GM18519 (cell line): ENCODE results near the gene SH2D4B.
"Not testable (repeated sequence)": the region's sequence is repeated elsewhere in the genome, so short reads cannot be mapped to it uniquely, and the experiment has no call there.

Experiments
- ATAC-seq: cut with Tn5 transposase; IDR thresholded peaks from one replicate; pipeline ENCODE4 v1.9.1; 2021; ENCODE audit warnings: mild to moderate bottlenecking, moderate library complexity; ENCODE audit not compliant: unreplicated experiment, low FRiP score

The SH2D4B gene

DNA sequence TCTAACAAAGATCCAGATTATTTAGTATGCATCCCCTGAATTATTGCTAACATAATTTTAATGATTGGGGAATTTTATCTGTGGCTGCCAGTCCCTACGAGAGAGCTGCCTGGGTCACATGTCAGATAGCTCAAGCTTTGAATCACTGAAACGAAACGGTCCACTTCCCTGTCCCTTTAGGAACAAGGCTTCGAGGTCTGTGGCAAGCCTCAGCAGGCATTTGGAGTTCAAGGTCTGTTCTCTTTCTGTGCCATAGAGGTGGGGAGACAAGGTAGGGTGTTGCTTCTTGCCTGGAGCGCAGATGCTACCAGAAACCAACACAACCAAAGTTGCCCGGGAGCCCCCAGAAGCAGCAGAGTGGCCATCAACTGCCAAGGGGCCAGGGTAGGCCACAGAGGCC lies 13.9 kb upstream of the SH2D4B start:
- ATAC-seq: no peak

DNA sequence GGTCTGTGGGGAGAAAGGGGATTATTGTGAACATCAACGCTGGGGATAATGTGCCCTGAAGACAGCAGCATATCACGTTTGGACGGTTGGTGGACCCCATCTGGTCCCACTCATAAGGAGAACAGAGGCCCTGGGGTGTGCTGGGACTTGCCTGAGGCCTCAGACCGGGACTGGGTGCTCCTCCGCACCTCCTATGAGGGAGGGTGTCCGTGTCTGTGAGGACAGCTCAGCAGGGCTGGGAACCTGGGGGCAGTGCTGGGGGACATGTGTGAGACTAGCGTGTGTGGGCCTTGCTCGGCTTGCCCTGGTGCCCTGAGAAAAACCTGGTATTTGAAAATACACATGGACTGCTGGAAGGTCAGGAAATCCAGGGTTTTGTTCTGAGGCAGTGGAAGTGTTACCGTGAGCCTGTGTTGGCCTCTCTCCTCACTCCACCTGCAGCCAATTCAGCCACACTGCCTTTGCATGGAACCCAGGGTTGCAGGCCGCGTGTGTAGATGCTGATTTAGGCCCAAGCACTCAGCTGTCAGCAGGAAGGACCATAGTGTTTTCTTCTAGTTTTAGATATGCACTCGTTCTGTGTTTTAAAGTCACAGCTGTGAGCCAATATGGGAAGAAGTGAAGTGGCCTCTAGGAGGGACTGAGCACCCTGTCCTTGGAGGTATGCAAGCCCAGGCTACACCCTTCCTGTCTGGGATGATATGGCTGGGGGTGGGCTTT lies 13.4 kb upstream of the SH2D4B start:
- no peak for ATAC-seq

DNA sequence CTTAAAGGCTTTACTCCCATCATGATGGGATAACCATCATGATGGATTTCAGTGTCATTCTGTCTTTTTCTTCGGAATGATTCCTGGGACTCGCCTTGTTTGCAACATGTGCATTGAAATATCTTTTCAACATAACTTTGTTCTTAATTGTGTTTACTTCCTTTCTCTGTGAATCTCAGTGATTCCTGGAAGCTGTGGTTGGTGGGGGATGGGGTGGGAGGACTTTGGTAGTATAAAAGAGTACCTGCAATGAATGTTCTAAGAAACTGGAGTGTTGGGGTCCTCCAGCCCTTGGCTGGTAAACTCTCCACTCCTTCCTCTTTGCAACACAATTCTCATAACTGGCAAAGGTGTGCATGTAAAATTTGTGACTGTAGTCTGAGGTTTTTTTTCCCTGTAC lies 11.5 kb upstream of the SH2D4B start:
- ATAC-seq: no peak

DNA sequence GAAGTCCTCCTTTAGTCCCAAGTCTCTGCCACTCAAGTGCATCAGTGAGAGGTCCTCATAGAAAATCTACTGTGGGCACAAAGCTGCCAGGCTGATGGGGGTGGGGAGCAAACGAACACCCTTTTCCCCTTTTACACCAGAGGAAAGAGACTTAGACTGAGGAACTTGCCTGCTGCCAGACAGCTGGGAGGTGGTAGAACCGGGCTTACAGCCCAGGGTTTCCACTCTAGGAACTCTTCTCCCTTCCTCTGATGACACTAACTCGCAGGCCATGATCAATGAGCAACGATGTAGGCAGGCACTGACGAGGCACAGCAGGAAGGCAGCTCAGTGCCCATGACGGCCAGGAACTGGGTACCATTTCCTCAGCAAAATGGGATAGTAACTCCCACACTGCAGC lies 11.0 kb upstream of the SH2D4B start:
- no peak for ATAC-seq

DNA sequence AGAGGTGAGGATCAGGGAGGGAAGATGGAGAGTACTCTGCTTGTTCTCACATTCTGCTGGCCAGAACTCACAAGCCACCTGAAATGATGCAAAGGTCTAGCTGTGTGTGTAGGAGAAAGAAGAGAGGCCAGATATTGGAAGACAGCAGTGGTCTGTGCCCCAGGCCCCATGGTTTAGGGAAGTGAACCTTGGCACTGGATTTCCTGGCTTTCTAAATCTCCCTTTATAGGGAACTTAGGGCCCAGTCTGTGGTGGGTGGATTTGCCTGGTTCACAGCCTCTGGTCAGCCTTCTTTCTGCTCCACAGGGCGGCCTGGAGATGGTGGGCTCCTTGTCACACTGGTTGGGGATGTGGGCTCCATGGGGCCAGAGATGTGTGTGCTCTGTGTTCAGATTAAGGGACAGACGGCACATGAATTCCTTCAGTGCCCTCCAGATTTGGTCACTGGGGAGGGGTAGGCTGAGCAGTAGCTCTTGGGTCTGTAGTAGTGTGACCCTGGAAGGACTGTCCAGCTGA lies 9.5 kb upstream of the SH2D4B start:
- ATAC-seq: no peak

DNA sequence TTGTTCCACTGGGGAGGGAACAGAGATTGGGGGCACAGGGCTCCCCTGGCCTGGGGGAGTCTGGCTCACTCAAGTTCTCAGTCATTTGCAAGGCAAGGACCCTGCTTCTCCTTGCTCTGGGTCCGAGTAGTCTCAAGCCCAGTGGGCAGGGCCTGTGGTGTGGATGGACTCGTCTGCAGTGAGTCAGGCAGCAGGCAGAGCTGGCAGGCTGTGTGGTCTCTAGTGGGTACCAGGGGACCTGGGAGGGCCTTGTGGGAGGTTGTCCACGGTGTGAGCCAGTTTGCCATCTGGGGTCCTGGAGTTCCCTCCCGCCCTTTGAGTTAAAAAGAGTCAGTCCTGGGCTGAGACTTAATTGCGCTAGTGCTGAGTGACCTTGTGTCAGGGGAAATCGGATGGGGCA lies 8.8 kb upstream of the SH2D4B start:
- no peak for ATAC-seq

DNA sequence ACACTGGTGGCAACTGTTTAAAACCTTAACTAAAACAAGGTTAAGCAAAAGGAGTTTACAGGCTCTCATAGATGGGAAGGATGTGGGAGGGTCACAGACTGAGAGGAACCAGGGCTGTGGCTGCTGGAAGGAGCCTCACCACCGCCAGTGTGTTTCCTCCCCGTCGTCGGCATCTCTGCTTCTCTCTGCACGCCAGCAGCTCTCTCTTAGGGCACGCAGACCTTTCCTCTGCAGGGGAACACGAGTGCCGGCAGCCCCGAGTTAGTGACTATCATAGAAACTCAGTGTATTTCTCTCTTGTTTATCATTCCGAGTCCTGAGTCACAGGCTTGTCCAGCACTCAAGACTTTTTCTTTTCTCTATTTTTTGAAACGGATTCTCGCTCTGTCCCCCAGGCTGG lies 8.1 kb upstream of the SH2D4B start:
- no peak for ATAC-seq

DNA sequence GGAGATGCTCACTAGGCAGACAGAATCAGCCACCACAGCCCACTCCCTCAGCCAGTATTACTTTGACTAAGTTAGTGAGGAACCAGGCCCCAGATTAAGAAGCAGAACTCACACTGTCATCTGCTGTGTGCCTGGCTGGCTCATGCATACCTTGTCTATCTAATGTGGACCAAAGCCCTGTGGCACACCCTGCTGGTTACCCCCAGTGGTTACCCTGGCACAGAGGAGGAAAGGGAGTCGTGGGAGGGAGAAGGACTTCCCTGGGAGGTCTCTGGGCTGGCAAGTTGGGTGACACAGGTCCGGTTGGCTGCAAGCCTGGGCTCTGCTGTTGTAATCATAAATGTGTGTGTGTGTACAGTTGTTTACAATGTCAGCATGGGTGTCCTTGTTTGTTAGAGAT lies 7.5 kb upstream of the SH2D4B start:
- peak; percentile 56 for ATAC-seq

DNA sequence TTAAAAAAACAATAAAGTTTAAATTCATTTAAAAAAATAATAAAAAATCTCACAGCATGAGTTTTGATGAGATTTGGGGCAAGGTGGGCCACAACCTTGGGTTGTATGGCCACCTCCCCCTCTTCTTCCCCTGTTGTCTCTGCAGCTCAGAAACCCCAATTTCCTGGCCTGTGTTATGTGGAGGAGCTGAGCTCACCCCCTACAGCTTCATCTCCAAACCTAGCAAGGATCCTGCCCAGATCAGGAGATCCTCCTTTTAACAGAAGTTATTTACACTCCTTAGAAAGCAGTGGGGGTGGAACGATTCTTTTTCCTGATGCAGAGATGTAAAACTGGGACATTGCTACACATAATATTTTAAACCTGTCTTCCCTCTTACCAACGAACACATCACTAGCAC lies 6.9 kb upstream of the SH2D4B start:
- ATAC-seq: no peak

DNA sequence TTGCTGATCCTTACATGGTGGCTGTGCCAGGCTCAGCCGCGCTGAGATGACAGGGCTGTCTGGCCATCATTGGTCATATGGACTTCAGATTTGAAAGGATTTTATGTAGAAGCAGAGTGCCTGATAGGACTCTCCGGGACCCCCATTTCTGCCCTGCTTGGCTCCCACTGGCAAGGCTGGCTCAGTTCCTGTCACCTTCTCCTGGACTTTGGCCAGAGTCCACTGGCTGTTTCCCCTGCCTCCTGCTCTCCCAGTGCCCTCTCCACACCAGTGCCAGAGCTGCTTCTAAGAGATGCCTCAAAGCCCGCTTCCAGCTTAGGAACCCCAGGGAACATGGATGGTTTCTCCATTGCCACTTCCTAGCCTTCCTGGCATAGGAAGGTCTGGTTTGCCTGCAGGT lies 5.1 kb upstream of the SH2D4B start:
- no peak for ATAC-seq

DNA sequence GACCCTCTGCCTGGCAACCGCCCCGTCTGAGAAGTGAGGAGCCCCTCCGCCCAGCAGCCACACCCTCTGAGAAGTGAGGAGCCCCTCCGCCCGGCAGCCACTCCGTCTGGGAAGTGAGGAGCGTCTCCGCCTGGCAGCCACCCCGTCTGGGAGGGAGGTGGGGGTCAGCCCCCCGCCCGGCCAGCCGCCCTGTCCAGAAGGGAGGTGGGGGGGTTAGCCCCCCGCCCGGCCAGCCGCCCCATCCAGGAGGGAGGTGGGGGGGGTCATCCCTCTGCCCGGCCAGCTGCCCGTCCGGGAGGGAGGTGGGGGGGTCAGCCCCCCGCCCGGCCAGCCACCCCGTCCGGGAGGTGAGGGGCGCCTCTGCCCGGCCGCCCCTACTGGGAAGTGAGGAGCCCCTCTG lies 3.6 kb upstream of the SH2D4B start:
- ATAC-seq: not testable (repeated sequence)

DNA sequence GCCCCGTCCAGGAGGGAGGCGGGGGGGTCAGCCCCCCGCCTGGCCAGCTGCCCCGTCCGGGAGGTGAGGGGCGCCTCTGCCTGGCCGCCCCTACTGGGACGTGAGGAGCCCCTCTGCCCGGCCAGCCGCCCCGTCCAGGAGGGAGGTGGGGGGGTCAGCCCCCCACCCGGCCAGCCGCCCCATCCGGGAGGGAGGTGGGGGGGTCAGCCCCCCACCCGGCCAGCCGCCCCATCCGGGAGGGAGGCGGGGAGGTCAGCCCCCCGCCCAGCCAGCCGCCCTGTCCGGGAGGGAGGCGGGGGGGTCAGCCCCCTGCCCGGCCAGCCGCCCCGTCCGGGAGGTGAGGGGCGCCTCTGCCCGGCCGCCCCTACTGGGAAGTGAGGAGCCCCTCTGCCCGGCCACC lies 3.1 kb upstream of the SH2D4B start:
- not testable (repeated sequence) for ATAC-seq

DNA sequence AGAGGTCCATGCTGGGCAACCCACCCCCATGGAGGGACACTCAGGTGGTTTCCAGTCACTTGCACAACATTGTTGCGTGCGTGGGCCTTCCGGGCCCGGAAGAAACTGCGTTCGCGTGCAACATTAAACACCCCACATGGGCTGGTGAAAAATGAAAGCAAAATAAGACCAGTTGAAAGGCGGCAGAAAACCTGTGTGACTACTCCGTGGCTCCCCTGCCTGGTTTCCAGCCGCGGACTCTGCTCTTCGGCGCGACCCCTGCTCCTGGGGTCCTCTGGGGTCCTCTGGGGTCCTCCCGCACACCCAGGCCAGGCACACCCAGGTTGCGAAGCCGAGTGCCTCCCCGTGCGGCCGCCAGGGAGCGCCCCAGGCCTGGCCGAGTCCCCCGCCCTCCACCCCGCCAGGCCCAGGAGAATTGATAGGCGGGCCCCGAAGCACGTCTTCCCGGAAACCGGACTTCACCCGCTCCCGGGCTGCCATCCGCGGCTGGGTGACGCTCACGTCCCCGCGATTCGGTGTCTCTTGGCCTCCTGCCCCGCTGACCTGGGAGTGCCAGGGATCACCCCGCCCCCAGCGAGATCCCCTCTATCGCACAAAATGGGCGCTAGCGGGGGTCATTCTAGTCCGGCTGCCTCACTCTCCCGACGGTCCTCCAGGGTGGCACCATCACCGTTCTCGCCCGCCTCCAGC lies 1.9 kb upstream of the SH2D4B start:
- peak; percentile 49 for ATAC-seq

DNA sequence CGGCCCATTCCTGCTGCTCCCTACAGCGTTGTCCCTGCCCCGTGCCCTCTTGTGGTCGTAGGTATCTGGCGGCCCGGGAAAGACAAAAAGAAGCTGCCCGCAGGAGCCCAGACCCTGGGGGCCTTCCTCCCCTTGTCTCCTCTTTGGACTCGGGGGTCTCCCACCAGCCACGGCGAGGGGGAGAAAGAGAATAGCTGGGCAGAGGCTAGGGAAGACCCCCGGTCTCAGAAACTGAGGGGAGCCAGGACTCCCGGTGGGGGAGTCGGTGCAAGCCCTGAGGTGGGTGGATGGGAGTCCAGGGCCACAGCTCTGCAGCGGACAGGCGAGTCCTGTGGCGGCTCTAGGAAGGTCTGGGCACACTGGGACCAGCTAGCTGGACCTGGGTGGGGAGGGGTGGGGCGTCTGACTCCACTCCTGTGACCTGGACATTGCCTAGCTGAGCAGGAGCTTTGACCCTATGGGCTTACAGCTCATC lies 1.3 kb upstream of the SH2D4B start:
- no peak for ATAC-seq

DNA sequence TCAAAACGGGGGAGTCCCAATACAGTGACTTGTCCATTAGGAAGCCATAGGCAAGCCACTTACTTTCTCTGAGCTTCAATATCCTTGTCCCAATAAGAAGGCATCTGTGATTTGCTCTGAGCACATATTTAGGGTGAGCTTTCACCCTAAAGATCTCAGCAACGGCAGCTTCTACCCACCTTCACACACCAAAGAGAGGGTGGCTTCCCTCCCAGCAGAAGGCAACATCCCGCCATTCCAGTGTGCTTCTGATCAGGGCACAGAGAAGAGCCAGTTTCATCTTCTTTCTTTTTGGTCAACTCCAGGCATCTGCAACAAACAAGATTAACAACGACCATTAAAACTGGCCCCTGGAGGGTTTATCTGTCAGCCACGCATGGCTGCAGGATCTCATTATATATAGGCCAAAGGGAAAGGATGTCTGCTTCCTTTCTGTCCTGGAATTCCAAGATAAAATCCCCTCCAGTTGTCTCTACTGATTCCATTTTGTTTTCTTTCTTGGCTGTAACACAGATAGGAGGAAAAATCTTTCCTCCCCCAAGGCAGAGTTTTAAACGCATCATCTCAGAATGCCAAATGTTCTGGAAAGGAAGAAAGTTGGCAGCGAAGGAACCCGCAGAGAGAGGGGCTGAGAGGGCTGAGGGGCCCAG lies 491 bp upstream of the SH2D4B start:
- ATAC-seq: no peak

DNA sequence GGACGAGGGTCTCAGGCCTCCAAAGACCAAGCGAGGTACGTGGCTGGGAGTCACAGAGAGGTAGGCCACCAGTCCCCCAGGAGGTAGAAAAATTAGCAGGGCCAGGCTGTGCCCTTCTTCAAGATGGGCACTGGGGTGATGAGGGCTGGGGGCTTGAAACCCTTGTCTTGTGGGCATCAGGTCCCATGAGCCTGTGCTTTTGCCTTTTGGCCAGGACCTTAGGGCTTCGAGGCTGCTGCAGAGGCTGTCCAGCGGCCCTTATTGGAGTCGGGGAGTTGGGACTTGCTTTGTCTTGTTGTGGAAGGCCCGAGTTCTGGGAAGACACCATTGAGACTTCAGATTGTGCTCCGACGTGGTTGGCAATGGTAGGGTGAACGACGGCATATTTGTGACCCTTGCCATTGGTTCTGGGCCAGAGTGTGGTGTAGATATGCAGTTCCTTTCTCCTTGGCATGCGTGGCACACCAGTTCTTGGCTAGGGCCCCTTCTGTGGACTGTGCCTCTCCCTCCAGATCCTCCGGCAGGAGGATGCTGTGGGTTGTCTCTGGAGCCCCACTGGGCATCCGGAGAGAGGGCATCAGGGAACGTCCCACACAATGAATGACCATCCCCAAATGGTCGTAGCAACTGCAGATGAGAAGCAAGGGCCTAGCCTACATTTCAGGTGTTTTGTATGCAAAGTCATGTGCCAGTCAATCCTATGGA lies 931 bp downstream of the SH2D4B start:
- no peak for ATAC-seq

DNA sequence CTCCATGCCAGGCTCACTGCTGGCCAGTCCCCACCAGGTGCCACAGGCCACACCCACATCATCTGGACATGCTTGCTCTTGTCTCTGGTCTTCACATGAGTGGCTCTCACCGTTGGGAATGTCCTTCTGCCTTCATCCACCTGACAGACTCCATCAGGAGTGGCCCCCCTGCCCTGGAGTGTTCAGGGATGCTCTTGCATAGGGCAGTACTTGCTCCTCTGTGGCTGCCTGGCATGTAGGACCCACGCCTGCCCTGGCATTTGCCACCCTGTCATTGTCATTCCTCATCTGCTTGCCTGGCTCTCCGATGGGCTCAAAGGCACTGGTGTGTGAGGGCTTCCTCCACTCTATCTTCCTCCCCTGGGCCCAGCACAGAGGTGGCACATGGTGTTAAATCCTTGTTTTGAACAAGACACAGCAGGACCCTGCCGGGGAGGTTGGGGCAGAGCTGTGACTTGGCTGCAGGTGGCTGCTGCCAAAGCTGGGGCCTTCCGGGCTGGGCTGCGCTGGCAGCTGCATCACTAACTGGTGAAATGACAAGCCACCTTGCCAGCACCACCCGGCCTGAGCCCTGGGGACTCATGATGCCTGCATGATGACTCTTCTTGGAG lies 1.8 kb downstream of the SH2D4B start:
- no peak for ATAC-seq

DNA sequence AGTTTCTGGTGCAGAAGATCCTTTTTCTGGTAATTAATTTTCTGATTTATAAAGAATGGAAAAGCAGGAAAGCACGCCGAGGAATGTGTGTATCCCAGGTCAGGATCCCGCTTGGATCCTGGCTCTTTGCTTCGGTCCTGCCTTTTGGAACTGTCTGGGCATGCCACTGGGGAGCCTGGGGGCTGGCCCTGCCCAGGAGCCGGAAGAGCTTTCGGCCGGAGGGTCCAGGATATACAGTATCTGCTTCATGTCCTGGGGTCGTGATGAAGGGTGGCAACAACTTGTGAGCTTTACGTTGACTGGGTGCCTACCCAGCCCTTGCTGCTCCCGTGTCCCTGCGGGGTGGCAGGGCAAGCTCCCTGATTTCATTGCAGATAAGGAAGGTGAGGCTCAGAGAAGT lies 2.4 kb downstream of the SH2D4B start:
- no peak for ATAC-seq

DNA sequence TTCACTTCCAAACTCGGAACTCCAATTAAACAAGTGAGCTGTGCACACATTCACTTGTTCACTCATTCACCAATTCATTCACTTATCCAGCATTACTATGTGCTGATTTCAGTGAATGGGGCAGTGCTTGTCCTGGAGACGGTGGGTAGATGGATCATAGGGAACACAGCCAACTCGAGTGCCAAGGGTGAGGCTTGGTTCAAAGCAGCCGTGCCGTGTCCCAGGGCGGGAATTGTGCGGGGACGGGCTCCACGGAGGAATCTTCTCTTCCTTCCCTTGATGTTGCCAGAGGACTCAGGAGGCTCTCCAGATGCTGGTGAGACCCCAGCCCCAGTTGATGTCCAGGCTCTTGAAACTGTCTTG lies 2.9 kb downstream of the SH2D4B start:
- no peak for ATAC-seq

DNA sequence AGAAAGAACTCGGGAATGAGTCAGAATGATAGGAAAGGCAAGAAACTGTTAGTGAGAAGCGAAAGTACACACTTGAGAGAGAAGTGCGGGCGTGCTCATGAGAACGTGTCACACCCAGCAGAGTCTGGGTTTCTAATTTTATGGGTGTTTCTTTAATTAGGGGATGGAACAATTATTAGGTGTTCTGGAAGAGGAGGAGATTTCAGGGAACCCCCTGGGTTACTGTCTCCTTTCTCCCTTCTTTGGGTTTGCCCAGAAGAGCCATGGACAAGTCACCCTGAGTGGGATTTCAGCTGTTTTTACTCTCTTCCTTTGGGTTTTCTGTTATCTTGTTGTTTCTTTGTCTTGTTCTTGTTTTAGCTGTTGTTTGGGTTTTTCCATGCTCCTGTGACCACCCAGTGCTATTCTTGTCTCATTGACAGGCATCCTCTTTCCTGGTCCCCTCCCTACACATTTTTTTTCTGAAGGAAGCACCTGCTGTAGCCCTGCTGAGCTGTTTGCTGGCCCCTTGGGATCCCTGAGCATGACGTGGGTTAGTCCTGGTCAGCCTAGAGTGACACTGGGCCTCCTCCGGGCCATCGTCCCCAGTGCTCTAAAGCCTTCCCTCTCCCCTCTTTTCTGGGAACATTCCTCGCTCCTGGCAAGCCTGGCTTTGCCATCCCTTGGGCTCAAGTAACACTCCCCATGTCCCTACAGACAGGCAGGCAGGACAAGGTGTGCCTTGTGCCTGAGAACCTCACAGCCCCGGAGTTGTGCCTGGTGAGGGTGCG lies 3.5 kb downstream of the SH2D4B start:
- peak; percentile 78 for ATAC-seq
